Endometrial microvascular endothelial cells (primary cell): ENCODE data around the gene AKAP12. TPM values are rescaled to one million over a fixed set of nuclear protein-coding genes. Genes with fewer than 3 reads are reported as not detected.

Source experiments
- in situ Hi-C: cut with HindIII; loops from 2 replicates; pipeline ENCODE4 v1.10.0; 2017; ENCODE audit warnings: low sequenced_read_pairs, low pct_unique_long_range_greater_than_20kb; ENCODE audit errors: inconsistent ontology term
- total RNA-seq: library from RNA; depleted of rRNA; stranded (reverse); fragments of >200 nt; gene quantifications from one replicate; pipeline ENCODE4 v1.2.3, GENCODE V29; 2015; ENCODE audit errors: inconsistent ontology term

The AKAP12 gene
- total RNA-seq, 1 donor from 2014 or later, result 121 TPM

GRCh38 chr6:151265282-151265681, 25.5 kb downstream of the AKAP12 start:
- in situ Hi-C loops, result no loop called here

- in situ Hi-C loops, result no loop called here
Measured at GRCh38 chr6:151269321-151269995, 29.7 kb downstream of the AKAP12 start.

- in situ Hi-C loops, result no loop called here
Measured at GRCh38 chr6:151275121-151275520, 35.4 kb downstream of the AKAP12 start.

GRCh38 chr6:151275566-151275965, 35.8 kb downstream of the AKAP12 start:
- in situ Hi-C loops, result no loop called here

GRCh38 chr6:151276112-151276740, 36.5 kb downstream of the AKAP12 start:
- in situ Hi-C loops, result no loop called here

- in situ Hi-C loops, result no loop called here
Measured at GRCh38 chr6:151279891-151280290, 40.1 kb downstream of the AKAP12 start.

GRCh38 chr6:151280859-151281258, 41.1 kb downstream of the AKAP12 start:
- in situ Hi-C loops, result no loop called here

- in situ Hi-C loops, result no loop called here
Measured at GRCh38 chr6:151284012-151284411, 44.2 kb downstream of the AKAP12 start.

GRCh38 chr6:151284548-151285017, 44.8 kb downstream of the AKAP12 start:
- in situ Hi-C loops, result no loop called here

- in situ Hi-C loops, result no loop called here
Measured at GRCh38 chr6:151285122-151285521, 45.4 kb downstream of the AKAP12 start.

GRCh38 chr6:151286214-151286613, 46.4 kb downstream of the AKAP12 start:
- in situ Hi-C loops, result no loop called here

- in situ Hi-C loops, result no loop called here
Measured at GRCh38 chr6:151288712-151289398, 49.1 kb downstream of the AKAP12 start.

GRCh38 chr6:151289399-151290007, 49.7 kb downstream of the AKAP12 start:
- in situ Hi-C loops, result no loop called here

- in situ Hi-C loops, result no loop called here
Measured at GRCh38 chr6:151290877-151291721, 51.3 kb downstream of the AKAP12 start.

- in situ Hi-C loops, result no loop called here
Measured at GRCh38 chr6:151291722-151292059, 51.9 kb downstream of the AKAP12 start.

GRCh38 chr6:151292974-151293687, 53.4 kb downstream of the AKAP12 start:
- in situ Hi-C loops, result no loop called here

- in situ Hi-C loops, result no loop called here
Measured at GRCh38 chr6:151293688-151294016, 53.9 kb downstream of the AKAP12 start.

- in situ Hi-C loops, result no loop called here
Measured at GRCh38 chr6:151294561-151295101, 54.9 kb downstream of the AKAP12 start.
